H1 (cell line): Measurements from ENCODE around the gene RAMP1. TPM values are rescaled to one million over a fixed set of nuclear protein-coding genes. Genes with fewer than 3 reads are reported as not detected.

Experiments used
- POU5F1 ChIP-seq: IDR thresholded peaks from 2 replicates; pipeline ENCODE4 v1.6.1; 2011; ENCODE audit warnings: low read depth, mild to moderate bottlenecking, low read length, moderate library complexity
- TAF7 ChIP-seq: optimal IDR thresholded peaks from 2 replicates; pipeline ENCODE3; 2011; ENCODE audit warnings: low read depth, mild to moderate bottlenecking, inconsistent platforms, low read length, moderate library complexity, borderline replicate concordance
- polyA plus RNA-seq, 7 experiments: library from polyadenylated mRNA; depleted of rRNA in 3 of 7; stranded (reverse) in 5 of 7; unstranded in 2 of 7; fragments of >200 nt in 5 of 7; fragments of 200-250 nt in 2 of 7; gene quantifications; 1 replicate in 5 of 7; 2 replicates in 1 of 7; 4 replicates in 1 of 7; pipeline versions ENCODE4 v1.2.1 to v1.2.3, GENCODE V29; 2011 to 2013; ENCODE audit warnings: missing spikeins in 2 of 7, mixed read lengths in 2 of 7
- total RNA-seq: library from RNA; stranded (reverse); fragmentation: NEBNext Ultra II Directional; extraction: Animal tissue kit (Norgen Biotek cat#: 25700); gene quantifications from 2 replicates; pipeline ENCODE4 v1.2.1, GENCODE V29; 2021
- TF ChIP-seq, protein P1 (sequence below): IDR thresholded peaks from 2 replicates; pipeline ENCODE4 v1.6.1; 2012; ENCODE audit warnings: low read length, inconsistent platforms

RAMP1 gene
- total and polyA plus RNA-seq, 2 of the 8 experiments (the other 6 are each of a cell fraction or from before 2014, with no cell fraction given): 0.65 to 4.3 TPM

DNA sequence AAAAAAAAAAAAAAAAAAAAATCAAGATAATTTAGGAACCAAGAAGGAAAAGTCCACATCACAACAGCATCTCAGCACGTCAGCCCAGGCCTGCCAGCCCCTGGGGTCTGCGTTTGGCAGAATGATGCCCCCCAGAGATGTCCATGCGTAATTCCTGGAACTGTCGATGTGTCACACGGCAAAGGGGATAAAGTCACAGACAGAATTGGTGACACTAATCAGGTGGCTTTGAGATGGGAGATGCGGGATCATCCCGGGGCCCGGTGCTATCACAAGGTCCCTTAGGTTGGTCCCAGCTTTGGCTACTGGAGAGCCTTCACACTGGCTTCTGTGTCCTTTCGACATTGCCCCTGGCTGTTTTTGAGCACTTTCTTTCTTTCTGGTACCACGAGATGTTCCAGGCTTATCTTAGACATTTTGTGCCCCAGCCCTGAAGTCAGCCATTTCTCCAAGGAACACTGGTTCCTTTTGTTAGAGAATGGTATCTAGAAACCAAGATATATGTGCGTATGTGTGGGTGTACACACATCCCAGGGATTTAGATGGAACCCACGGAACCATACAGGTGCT lies 20.7 kb downstream of the RAMP1 start (continued):
- TF ChIP-seq, protein P1, sequence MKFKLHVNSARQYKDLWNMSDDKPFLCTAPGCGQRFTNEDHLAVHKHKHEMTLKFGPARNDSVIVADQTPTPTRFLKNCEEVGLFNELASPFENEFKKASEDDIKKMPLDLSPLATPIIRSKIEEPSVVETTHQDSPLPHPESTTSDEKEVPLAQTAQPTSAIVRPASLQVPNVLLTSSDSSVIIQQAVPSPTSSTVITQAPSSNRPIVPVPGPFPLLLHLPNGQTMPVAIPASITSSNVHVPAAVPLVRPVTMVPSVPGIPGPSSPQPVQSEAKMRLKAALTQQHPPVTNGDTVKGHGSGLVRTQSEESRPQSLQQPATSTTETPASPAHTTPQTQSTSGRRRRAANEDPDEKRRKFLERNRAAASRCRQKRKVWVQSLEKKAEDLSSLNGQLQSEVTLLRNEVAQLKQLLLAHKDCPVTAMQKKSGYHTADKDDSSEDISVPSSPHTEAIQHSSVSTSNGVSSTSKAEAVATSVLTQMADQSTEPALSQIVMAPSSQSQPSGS: no peak
- TF ChIP-seq TAF7 (no peak), POU5F1 (no peak)
